Erythroblast (primary cell): ENCODE measurements around the gene FBXL16.

Source experiments
- DNase-seq, 2 experiments: peaks; one replicate each; lab custom pipeline; 2025; lab: John Stamatoyannopoulos, UW
- GATA1 ChIP-seq: IDR thresholded peaks from 2 replicates; pipeline ENCODE4 v1.6.1; 2011; ENCODE audit warnings: low read depth, mild to moderate bottlenecking, control low read depth, low read length, moderate library complexity
- POLR2A ChIP-seq: IDR thresholded peaks from 2 replicates; pipeline ENCODE4 v1.6.1; 2011; ENCODE audit warnings: mild to moderate bottlenecking, low read length

FBXL16 gene

DNA sequence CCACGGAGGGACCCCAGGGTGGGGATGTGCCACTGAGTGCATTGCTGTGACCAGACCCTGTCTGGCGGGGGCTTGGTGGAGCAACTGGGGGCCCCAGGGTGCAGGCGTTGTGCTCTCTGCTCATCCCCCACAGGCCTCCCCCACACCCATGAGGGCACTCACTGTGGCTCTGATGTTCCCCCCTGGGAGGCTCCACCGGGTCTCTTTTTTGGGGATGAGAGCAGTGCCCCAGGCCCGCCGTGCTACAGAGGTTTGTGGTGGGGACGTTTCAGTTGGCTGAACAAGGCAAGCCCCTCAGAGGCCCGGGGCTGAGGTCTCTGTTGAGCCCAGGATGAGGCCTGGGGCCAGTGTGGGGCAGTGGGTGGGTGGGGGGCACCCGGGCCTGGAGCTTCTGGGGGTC lies 18.1 kb upstream of the FBXL16 start:
- DNase-seq = no peak
- TF ChIP-seq GATA1 (no peak), POLR2A (no peak)

DNA sequence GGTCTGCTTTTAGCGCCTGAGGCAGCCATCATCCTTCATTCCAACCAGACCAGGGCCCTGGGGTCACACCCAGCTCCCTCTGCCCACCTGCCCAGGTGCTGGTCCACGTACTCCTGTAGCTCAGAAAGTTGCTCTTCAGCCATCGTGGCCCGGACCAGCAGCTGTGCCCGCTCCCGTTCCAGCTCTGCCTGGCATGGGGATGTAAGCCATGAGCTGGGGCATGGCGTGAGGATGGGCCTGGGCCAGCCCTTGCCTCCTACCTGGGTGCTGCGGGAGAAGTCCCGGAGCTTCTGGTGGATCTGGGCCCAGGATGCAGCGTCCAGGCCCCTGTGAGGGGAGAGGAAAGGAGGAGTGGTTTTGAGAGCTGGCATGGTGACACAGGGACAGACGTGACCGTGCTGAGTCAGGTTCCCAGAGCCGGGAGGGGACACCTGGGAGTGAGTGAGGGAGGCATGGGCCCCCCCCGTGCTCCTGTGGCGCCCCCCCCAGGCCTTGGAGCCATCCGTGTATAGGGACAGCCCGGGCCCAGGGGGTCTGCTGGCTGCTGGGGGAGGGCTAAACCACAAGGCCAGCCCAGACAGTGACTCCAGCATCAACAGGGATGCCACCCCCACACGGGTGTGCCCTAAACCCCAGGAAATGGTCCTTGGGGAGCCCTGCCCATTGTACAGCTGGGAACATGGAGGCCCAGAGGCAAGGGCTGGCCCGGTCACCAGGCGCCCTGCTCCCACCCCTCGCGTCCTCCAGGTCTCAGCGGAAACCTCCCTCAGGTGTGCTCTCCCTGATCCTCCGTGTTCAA lies 17.4 kb upstream of the FBXL16 start:
- DNase-seq = no peak
- TF ChIP-seq GATA1 (no peak), POLR2A (no peak)

DNA sequence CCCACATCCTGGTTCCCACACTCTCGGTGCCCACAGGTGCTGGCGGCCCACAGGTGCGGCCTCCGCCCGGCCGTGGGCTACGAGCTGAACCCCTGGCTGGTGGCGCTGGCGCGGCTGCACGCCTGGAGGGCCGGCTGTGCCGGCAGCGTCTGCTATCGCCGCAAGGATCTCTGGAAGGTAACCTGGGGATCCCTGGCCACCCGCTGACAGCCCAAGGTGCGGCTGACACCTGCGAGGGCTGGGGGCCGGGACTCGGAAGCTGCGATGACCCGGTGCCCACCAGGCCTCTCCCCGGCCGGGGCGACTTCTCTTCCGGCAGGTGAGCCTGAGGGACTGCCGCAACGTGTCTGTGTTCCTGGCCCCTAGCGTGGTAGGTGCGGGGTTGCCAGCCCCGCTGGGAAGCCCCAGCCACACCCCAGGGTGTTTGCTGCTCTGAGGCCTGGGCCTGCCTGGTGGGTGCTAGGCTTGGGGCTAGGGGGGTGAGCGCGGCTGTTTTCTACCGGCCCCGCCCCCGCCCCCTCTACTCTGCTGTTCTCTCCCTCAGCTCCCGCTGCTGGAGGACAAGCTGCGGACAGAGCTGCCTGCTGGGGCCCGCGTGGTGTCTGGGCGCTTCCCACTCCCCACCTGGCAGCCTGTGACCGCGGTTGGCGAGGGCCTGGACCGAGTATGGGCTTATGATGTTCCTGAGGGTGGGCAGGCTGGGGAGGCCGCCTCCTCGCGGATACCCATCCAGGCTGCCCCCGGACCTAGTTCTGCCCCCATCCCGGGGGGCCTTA lies 16.4 kb upstream of the FBXL16 start:
- TF ChIP-seq POLR2A = no peak

DNA sequence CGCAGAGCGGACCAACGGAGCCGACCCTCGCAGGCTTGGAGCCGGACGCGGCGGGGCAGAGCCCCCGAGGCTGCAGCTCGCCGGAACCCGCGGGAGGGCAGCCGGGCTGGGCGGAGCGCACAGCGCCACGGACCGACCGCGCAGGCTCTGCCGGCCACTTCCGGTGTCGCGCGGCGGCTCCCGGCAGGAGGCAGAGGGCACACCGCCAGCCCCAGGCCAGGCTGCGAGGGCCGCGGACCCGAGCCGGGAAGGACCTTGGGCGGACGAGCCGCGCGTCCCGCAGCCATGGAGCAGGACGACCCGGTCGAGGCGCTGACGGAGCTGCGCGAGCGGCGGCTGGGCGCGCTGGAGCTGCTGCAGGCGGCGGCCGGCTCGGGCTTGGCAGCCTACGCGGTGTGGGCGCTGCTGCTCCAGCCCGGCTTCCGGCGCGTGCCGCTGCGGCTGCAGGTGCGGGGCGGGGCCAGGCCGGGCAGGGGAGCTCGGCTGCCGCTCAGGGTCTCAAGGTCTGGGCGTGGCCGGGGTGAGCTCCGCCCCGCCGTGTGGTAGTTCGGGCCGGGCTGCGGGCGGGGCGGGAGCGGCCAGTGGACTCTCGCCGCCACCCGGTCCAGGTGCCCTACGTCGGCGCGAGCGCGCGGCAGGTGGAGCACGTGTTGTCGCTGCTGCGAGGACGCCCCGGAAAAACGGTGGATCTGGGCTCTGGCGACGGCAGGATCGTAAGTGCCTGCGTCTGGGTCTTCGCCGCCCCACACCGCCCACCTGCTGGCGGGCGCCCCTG lies 15.6 kb upstream of the FBXL16 start, which contains the start of gene ANTKMT:
Gene ANTKMT, plus strand, starts transcription at position 157 of the 775 bp plus-strand sequence. Its CDS starts 129 bp downstream, at position 286.
- TF ChIP-seq GATA1 (no peak), POLR2A (peak; percentile 85)
- peak; percentile 89 for DNase-seq

More for the DNA sequence above, 16.4 kb upstream of the FBXL16 start:
- DNase-seq = no peak

DNA sequence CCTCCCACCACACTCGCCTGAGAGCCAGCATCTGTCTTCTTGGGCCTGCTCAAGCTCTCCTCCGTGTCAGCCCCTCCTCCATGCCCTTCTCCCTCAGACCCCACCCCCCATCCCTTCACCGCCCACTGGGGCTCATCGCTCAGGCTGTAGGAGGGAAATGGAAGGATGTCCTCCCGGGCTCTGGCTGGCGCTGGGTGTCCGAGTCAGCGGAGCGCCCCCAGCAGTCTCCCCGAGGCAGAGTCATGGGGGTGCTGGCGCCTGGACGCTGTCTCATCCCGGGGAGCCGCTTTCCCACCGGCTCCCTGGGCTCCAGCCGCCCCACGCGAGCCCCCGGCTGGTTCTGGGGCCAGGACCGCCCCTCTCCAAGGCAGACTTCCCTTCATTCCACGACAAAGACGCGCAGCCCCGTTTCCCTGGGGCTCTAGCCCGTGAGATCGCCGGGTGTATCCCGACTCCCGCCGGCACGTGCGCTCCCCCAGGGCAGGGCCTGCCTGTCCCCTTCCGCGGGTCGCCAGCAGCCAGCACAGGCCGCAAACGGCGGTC lies 14.9 kb upstream of the FBXL16 start:
- peak; percentile 60 to 62 for DNase-seq
- TF ChIP-seq POLR2A (no peak), GATA1 (no peak)

DNA sequence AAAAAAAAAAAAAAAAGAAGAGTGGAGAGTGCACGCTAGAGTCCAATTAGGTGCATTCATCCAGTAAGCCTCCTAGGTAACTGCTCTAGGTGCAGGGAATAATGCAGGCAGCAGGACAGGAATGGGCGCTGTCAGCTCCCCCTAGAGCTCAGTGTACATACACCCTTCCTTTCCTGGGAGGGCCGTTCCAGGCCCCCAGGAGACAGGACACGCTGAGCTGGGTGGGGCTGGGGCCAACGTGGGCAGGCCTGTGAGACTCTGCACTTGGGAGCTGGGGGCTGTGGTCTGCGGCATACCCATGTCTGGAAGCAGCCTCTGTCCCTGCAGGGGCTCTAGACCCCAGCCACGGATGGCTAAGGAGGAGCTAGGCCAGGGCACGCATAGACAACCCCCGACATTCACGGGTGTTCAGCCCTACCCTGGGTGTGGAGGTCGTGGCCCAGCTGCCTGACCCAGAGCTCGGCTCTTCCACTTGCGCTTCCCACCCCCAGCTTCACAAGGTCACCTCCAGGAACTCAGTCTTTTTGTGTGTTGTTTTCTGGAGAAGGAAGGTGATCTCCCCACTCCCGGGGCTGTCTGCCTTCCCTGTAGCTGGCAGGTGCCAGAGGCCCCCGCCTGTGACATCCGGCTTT lies 14.3 kb upstream of the FBXL16 start:
- peak; percentile 41 to 46 for DNase-seq
- TF ChIP-seq GATA1 = no peak
- no peak for TF ChIP-seq POLR2A

DNA sequence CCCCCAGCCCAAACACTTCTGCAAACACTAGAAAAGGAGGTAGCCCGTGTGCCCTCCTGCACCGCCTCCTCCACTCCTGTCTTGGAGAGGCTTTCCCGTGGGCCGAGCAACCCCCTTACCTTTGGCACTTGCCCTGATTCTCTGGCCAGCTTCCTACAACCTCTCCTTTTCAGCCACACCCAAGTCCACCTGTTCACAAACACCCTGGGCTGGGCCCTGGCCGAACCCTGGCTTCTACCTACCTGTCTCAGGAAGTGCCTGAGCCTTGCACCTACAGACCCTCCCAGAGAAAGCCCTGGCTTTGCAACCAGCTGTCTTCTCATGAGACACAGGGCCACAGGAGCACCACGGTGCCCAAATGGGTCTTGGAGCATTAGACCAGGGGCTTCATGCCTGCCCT lies 13.3 kb upstream of the FBXL16 start:
- no peak for TF ChIP-seq GATA1
- TF ChIP-seq POLR2A = no peak
- no peak for DNase-seq

DNA sequence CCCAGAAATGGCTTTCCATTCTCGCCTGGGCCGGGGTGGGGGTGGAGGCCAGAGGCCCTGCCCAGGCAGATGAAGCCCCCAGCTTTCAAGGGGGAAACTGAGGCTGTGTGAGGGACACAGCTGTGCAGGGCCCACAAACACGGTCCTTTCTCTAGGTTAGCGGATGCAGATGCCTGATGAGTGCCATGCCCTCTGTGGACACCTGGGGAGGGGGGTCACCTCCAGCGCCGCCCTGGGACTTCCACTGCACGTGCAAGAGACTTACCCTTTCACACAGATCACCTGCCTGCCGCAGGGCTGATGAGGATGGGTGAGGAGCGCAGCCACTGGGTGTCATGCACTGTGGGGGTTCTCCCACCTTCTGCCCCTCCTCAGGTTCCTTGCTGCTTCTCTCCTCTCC lies 12.8 kb upstream of the FBXL16 start:
- peak; percentile 8 for TF ChIP-seq POLR2A
- no peak for TF ChIP-seq GATA1
- no peak for DNase-seq

DNA sequence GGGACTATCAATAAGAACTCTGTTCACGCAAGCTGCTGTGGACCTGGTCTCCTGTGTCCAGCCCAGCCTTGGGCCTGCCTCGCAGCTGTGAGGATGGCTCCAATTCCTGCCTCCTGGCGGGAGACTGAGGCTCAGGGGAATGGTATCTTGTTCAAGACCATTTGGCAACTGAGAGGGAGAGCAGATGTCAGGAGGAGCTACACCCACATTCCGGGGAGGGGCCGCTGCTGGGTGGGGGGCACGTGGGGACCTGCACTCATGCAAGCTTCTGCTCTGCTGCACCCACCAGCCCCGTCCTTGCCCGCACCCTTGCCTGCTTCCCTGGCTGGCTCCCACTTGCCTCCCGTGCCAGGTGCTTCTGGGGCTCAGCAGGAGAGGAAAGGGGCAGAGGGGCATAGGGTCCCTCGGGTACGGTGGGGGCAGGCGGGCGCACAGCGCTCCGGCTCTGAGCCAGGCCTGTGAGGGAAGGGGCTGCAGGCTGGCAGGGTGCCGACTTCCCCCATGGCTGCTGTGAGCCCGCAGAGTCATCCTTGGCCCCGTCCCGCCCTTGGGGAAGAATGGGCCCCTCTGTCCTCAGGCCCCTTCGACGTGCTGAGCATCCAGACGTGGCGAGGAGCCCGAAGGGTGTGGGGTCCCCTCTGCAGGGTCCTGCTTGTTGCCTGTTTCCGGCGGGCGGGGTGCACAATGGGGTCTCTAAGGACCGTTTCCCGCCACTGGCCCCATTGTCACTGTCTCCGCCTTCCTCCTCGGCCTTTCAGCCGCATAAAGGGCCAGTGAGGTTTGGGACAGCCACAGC lies 12.0 kb upstream of the FBXL16 start:
- DNase-seq = no peak
- TF ChIP-seq POLR2A (no peak), GATA1 (no peak)

DNA sequence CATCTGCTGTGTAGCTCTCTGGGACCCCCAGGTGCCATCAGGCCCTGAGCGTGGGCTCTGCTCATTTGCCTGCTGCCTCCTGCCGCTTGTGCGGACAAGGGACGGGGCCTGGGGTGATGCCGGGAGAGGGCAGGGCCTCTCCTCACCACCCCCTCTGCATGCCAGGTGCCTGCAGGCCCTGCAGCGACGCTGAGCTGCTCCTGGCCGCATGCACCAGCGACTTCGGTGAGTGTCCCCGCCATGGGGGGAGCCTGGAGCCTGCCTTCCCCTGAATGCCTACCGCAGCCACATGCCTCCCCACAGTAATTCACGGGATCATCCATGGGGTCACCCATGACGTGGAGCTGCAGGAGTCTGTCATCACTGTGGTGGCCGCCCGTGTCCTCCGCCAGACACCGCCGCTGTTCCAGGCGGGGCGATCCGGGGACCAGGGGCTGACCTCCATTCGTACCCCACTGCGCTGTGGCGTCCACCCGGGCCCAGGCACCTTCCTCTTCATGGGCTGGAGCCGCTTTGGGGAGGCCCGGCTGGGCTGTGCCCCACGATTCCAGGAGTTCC lies 11.2 kb upstream of the FBXL16 start:
- no peak for TF ChIP-seq POLR2A
- no peak for TF ChIP-seq GATA1

DNA sequence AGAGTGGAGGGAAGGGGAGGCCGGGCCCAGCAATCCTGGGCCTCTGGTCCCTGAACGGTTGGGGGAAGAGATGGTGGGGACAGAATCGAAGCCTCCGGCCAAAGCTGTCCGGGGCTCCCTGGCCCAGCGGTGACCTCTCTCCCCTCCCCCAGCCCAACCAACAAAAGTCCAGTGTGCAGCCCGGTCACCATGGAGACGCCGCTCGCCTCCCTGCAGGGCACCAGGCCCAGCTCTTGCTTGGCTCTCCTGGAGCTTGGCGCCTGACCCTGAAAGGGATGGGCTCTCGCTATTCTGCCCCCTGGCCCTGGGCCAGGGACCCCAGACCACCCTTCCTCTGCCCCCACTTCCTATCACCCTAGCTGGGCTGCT lies 10.6 kb upstream of the FBXL16 start:
- DNase-seq = no peak

More for the DNA sequence above, 11.2 kb upstream of the FBXL16 start:
- DNase-seq = no peak

More for the DNA sequence above, 10.6 kb upstream of the FBXL16 start:
- TF ChIP-seq GATA1 = no peak
